ENCODE data around the gene CDH4.

DNA sequence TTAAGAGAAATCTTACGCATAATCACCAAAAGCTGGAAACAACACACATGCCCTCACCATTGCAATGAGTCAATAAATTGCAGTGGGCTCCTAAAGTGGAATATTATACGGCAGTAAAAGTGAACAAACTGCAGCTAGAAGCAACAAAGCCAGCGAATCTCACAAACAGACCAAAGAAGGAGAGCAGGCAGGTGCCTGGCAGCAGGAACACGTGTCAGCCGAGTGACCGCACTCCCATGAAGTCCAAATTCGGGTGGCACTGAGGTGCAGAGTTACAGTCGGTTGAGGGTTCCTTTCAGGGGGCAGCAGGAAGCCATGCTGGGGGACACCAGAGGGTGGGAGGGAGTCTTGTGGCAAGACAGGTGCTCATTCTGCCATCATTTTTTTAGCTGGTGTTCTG lies 500.5 kb downstream of the CDH4 start:
- TF ChIP-seq CTCF (IDR thresholded peaks at IDR 0.05; ENCODE audit: borderline replicate concordance, extremely low read depth, low read length, poor library complexity, severe bottlenecking) = no peak
- TF ChIP-seq EZH2 (IDR thresholded peaks at IDR 0.05; ENCODE audit: borderline replicate concordance, low read depth, low read length, severe bottlenecking) = no peak
